DMS153 treated with DMSO at 0.1 percent for 48 hours (cell line): Measurements from ENCODE around the gene TPRN.
A peak's percentile ranks its signal among the peaks of the same experiment; 100 is the strongest.
"Not testable (repeated sequence)": the region's sequence is repeated elsewhere in the genome, so short reads cannot be mapped to it uniquely, and the experiment has no call there.

Source experiments
- DNase-seq: peaks from one replicate; lab custom pipeline; 2025; ENCODE audit not compliant: unreplicated experiment; lab: John Stamatoyannopoulos, UW

Gene TPRN

GRCh38 chr9:137200311-137201204 is at the start of gene TPRN:
Gene TPRN, minus strand, starts transcription at chr9:137200741. Its CDS starts 30 bp downstream, at chr9:137200711.
- peak; percentile 96 for DNase-seq

- no peak for DNase-seq
Measured at GRCh38 chr9:137247916-137248175, 47.3 kb upstream of the TPRN start.

- no peak for DNase-seq
Measured at GRCh38 chr9:137247135-137247915, 46.8 kb upstream of the TPRN start.

GRCh38 chr9:137245450-137246421 is 45.2 kb upstream of the TPRN start:
- no peak for DNase-seq

- DNase-seq = no peak
Measured at GRCh38 chr9:137244486-137245449, 44.2 kb upstream of the TPRN start.

GRCh38 chr9:137243626-137244485 is 43.3 kb upstream of the TPRN start:
- no peak for DNase-seq

- DNase-seq = not testable (repeated sequence)
Measured at GRCh38 chr9:137243266-137243625, 42.7 kb upstream of the TPRN start.

GRCh38 chr9:137242269-137243203 is 42.0 kb upstream of the TPRN start:
- no peak for DNase-seq

- no peak for DNase-seq
Measured at GRCh38 chr9:137241490-137242268, 41.1 kb upstream of the TPRN start.

GRCh38 chr9:137240841-137241489 is 40.4 kb upstream of the TPRN start, which contains the start of gene TUBB4B:
Gene TUBB4B, plus strand, starts transcription at chr9:137241287. Its CDS starts 74 bp downstream, at chr9:137241361.
- peak; percentile 98 for DNase-seq

GRCh38 chr9:137240318-137240840 is 39.8 kb upstream of the TPRN start:
- DNase-seq = peak; percentile 98

- DNase-seq = not testable (repeated sequence)
Measured at GRCh38 chr9:137239541-137240200, 39.1 kb upstream of the TPRN start.

- peak; percentile 83 for DNase-seq
Measured at GRCh38 chr9:137237759-137238726, 37.5 kb upstream of the TPRN start.

- DNase-seq = no peak
Measured at GRCh38 chr9:137236936-137237421, 36.4 kb upstream of the TPRN start.
